Astrocyte (in vitro differentiated cells and primary cell): ENCODE results near the gene TMEM87B. TPM values are rescaled to one million over a fixed set of nuclear protein-coding genes. Genes with fewer than 3 reads are reported as not detected.

Source experiments
- DNase-seq: peaks from one replicate; pipeline ENCODE4 v3.0.0-alpha.2; 2010; ENCODE audit warnings: low read depth
- FAIRE-seq: peaks from 2 replicates; lab custom pipeline; 2011; peaks lifted over from hg19 to GRCh38; lab: Jason Lieb, UNC
- H2AFZ ChIP-seq: 2 replicates; pipeline ENCODE4 v1.6.0; 2012; ENCODE audit warnings: low read depth, low read length, inconsistent platforms
- H3K27ac ChIP-seq: 2 replicates; pipeline ENCODE4 v1.5.1; 2011; ENCODE audit warnings: low read depth, low read length, inconsistent platforms
- H3K27me3 ChIP-seq: 2 replicates; pipeline ENCODE4 v1.6.0; 2011; ENCODE audit warnings: low read length, inconsistent platforms; ENCODE audit not compliant: insufficient read depth
- H3K36me3 ChIP-seq: 2 replicates; pipeline ENCODE4 v1.5.1; 2011; ENCODE audit warnings: low read length, inconsistent platforms; ENCODE audit not compliant: insufficient read depth
- H3K4me1 ChIP-seq: 2 replicates; pipeline ENCODE4 v1.5.1; 2011; ENCODE audit warnings: low read length, inconsistent platforms; ENCODE audit not compliant: insufficient read depth
- H3K4me2 ChIP-seq: 2 replicates; pipeline ENCODE4 v1.6.0; 2012; ENCODE audit warnings: low read length, inconsistent platforms
- H3K4me3 ChIP-seq: 2 replicates; pipeline ENCODE4 v1.5.1; 2011; ENCODE audit warnings: low read depth, mild to moderate bottlenecking, low read length, inconsistent platforms; ENCODE audit not compliant: insufficient read depth
- H3K79me2 ChIP-seq: 2 replicates; pipeline ENCODE4 v1.6.0; 2012; ENCODE audit warnings: mild to moderate bottlenecking, low read length, inconsistent platforms; ENCODE audit not compliant: insufficient read depth
- H3K9ac ChIP-seq: 2 replicates; pipeline ENCODE4 v1.6.0; 2012; ENCODE audit warnings: mild to moderate bottlenecking, low read length, inconsistent platforms
- H3K9me3 ChIP-seq: 2 replicates; pipeline ENCODE4 v1.5.1; 2012; ENCODE audit warnings: low read depth, mild to moderate bottlenecking, low read length, inconsistent platforms; ENCODE audit not compliant: insufficient read depth
- H4K20me1 ChIP-seq: 2 replicates; pipeline ENCODE4 v1.6.0; 2012; ENCODE audit warnings: low read length, inconsistent platforms; ENCODE audit not compliant: insufficient read depth
- H3K27ac Mint-ChIP-seq: one replicate; pipeline ENCODE4 v1.8.0; 2021; ENCODE audit warnings: mild to moderate bottlenecking, mixed read lengths; ENCODE audit not compliant: unreplicated experiment
- H3K27me3 Mint-ChIP-seq: one replicate; pipeline ENCODE4 v1.8.0; 2021; ENCODE audit warnings: low read depth, mixed read lengths; ENCODE audit not compliant: unreplicated experiment
- H3K36me3 Mint-ChIP-seq: one replicate; pipeline ENCODE4 v1.8.0; 2021; ENCODE audit warnings: low read depth, mixed read lengths; ENCODE audit not compliant: unreplicated experiment
- H3K4me1 Mint-ChIP-seq: one replicate; pipeline ENCODE4 v1.8.0; 2021; ENCODE audit warnings: low read depth, mixed read lengths; ENCODE audit not compliant: unreplicated experiment
- H3K4me3 Mint-ChIP-seq: one replicate; pipeline ENCODE4 v1.8.0; 2021; ENCODE audit warnings: mild to moderate bottlenecking, moderate library complexity, mixed read lengths; ENCODE audit not compliant: unreplicated experiment
- H3K9me3 Mint-ChIP-seq: one replicate; pipeline ENCODE4 v1.8.0; 2021; ENCODE audit warnings: mild to moderate bottlenecking, mixed read lengths; ENCODE audit not compliant: unreplicated experiment
- EZH2 ChIP-seq: IDR thresholded peaks from 2 replicates; pipeline ENCODE4 v1.6.1; 2012; ENCODE audit warnings: mild to moderate bottlenecking, low read length, inconsistent platforms; ENCODE audit not compliant: insufficient read depth
- total RNA-seq: library from RNA; stranded (reverse); gene quantifications from 2 replicates; pipeline ENCODE4 v1.2.1, GENCODE V29; 2021
- TF ChIP-seq, protein P1 (sequence below): IDR thresholded peaks from 2 replicates; pipeline ENCODE4 v1.5.1; 2011; ENCODE audit warnings: low read depth, mild to moderate bottlenecking, inconsistent platforms, low read length, moderate library complexity; ENCODE audit not compliant: insufficient read depth

Gene TMEM87B
- total RNA-seq, 1 donor from 2014 or later = 27.2 TPM

DNA sequence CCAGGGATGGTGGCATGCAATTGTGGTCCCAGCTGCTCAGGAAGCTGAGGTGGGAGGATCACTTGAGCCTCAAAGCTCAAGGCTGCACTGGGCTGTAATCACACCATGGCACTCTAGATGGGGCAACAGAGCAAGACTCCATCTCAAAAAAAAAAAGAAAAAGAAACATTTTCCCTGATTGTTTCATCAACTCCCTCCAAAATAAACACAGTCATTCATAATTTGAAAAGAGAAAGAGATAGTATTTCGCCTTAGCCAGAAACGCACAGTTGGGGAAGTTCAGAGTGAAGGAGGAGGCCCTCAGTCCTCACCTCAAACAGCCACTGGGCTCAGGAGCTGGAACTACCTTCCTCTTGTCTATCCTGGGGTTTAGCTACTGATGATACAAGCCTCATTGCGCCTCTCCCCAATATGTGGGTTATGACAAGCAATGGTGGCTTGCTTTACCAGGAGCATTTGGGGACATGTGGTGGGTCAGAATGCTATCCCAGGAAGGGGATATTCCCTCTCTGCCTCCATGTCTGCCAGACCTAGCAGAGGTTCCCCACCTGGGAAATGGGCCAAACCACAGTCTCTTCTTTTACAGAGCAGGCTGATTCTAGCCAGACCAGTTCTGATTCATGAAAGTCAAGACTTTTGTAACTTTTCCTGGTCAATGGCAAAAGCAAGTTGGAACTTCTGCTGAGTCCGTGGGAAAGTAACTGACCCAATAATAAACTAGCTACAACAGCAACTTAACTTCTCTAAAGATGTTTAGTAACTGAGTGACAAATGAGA, 22.2 kb upstream of the TMEM87B start:
- DNase-seq (peak; percentile 83), FAIRE-seq (no peak)
- Histone ChIP-seq H3K9ac (no peak overlapping the region), H3K4me3 (no peak overlapping the region), H2AFZ (no peak overlapping the region), H3K27me3 (no peaks in the 10 kb centered on the region), H3K4me2 (no peak overlapping the region), H3K36me3 (no peaks in the 10 kb centered on the region), H3K9me3 (no peaks in the 10 kb centered on the region), H3K4me1 (no peaks in the 10 kb centered on the region), H3K27ac (no peak overlapping the region), H4K20me1 (no peaks in the 10 kb centered on the region), H3K79me2 (no peaks in the 10 kb centered on the region)
- Mint-ChIP-seq H3K9me3 (peaks cover 6% of the 10 kb centered on the region), H3K4me1 (peaks cover 14% of the 10 kb centered on the region), H3K27me3 (no peaks in the 10 kb centered on the region), H3K27ac (peak overlapping the region; percentile 41), H3K4me3 (no peak overlapping the region), H3K36me3 (peaks cover 3% of the 10 kb centered on the region)
- no peak for TF ChIP-seq EZH2
- TF ChIP-seq, protein P1, sequence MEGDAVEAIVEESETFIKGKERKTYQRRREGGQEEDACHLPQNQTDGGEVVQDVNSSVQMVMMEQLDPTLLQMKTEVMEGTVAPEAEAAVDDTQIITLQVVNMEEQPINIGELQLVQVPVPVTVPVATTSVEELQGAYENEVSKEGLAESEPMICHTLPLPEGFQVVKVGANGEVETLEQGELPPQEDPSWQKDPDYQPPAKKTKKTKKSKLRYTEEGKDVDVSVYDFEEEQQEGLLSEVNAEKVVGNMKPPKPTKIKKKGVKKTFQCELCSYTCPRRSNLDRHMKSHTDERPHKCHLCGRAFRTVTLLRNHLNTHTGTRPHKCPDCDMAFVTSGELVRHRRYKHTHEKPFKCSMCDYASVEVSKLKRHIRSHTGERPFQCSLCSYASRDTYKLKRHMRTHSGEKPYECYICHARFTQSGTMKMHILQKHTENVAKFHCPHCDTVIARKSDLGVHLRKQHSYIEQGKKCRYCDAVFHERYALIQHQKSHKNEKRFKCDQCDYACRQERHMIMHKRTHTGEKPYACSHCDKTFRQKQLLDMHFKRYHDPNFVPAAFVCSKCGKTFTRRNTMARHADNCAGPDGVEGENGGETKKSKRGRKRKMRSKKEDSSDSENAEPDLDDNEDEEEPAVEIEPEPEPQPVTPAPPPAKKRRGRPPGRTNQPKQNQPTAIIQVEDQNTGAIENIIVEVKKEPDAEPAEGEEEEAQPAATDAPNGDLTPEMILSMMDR = peak; percentile 12

DNA sequence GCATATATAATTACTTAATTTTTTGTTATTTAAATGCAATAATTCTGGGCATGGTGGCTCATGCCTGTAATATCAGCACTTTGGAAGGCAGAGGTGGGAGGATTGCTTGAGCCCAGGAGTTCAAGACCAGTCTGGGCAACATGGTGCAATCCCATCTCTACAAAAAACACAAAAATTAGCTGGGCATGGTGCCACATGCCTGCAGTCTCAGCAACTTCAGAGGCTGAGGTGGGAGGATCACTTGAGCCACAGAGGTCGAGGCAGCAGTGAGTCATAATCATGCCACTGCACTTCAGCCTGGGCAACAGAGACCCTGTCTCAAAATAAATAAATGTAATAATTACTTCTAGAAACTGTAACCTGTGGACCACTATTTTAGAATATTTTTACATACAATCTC, 21.5 kb upstream of the TMEM87B start:
- H3K27me3 Mint-ChIP-seq = no peaks in the 10 kb centered on the region
- Histone ChIP-seq H2AFZ (no peak overlapping the region), H3K79me2 (no peaks in the 10 kb centered on the region), H3K27me3 (no peaks in the 10 kb centered on the region), H3K27ac (no peak overlapping the region), H3K4me1 (no peaks in the 10 kb centered on the region), H3K36me3 (no peaks in the 10 kb centered on the region), H3K4me3 (no peak overlapping the region), H3K4me2 (no peak overlapping the region), H4K20me1 (no peaks in the 10 kb centered on the region), H3K9me3 (no peaks in the 10 kb centered on the region), H3K9ac (no peak overlapping the region)
- H3K27ac Mint-ChIP-seq = no peak overlapping the region
- H3K9me3 Mint-ChIP-seq = peaks cover 6% of the 10 kb centered on the region
- no peak overlapping the region for H3K4me3 Mint-ChIP-seq
- H3K36me3 Mint-ChIP-seq = peaks cover 3% of the 10 kb centered on the region
- TF ChIP-seq, protein P1 = no peak
- TF ChIP-seq EZH2 = no peak
- FAIRE-seq (no peak), DNase-seq (peak; percentile 61)
- peaks cover 14% of the 10 kb centered on the region for H3K4me1 Mint-ChIP-seq

DNA sequence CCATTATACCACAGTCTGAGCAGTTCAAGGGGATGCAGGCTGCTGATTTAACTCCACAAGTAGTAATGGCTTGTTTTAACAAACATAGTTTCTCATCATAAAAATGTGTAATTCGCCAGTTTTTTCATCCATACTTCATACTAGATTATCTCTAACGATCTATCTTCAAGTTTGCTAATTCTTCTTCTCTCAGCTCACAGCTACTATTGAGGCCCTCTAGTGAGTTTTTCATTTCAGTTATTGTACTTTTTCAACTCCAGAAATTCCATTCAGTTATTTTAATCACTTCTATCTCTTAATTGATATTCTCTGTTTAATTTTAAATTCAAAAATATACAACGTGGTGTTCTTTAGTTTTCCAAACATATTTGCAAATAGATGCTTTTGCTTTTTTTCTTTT, 20.1 kb upstream of the TMEM87B start:
- TF ChIP-seq, protein P1 = no peak
- TF ChIP-seq EZH2 = no peak
- H3K27me3 Mint-ChIP-seq = no peaks in the 10 kb centered on the region
- Histone ChIP-seq H3K9ac (no peak overlapping the region), H3K4me3 (no peak overlapping the region), H3K27ac (no peak overlapping the region), H3K36me3 (no peaks in the 10 kb centered on the region), H3K27me3 (no peaks in the 10 kb centered on the region), H3K4me2 (no peak overlapping the region), H3K4me1 (no peaks in the 10 kb centered on the region), H2AFZ (no peak overlapping the region), H3K9me3 (no peaks in the 10 kb centered on the region), H3K79me2 (no peaks in the 10 kb centered on the region), H4K20me1 (no peaks in the 10 kb centered on the region)
- peaks cover 2% of the 10 kb centered on the region for H3K36me3 Mint-ChIP-seq
- peaks cover 14% of the 10 kb centered on the region for H3K4me1 Mint-ChIP-seq
- H3K4me3 Mint-ChIP-seq = no peak overlapping the region
- H3K27ac Mint-ChIP-seq = no peak overlapping the region
- DNase-seq (no peak), FAIRE-seq (no peak)
- H3K9me3 Mint-ChIP-seq = peaks cover 7% of the 10 kb centered on the region
